GM21576 (cell line): ENCODE measurements around the gene FBLN2.

Experiments
- ATAC-seq: cut with Tn5 transposase; IDR thresholded peaks from one replicate; pipeline ENCODE4 v1.9.1; 2021; ENCODE audit warnings: mild to moderate bottlenecking, moderate library complexity; ENCODE audit not compliant: unreplicated experiment

The FBLN2 gene

DNA sequence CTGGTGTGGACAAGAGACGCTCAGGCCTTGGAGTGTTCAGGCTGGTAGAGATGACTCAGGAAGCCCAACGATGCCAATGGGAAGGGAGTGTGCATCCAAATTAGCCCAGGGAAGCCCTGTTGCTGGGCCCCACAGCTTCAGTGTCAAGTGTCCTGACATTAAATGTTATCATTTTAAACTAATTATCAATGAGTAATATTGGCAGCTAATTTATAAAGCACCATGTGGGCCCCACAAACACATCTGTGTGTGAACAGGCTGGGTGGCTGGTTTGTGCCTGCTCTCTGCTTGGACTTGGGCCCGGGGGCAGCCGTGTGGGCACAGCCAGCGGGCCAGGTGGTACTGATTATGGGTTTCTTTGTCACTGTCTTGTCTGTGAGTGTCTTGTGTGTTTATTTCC is 15.0 kb downstream of the FBLN2 start:
- no peak for ATAC-seq

DNA sequence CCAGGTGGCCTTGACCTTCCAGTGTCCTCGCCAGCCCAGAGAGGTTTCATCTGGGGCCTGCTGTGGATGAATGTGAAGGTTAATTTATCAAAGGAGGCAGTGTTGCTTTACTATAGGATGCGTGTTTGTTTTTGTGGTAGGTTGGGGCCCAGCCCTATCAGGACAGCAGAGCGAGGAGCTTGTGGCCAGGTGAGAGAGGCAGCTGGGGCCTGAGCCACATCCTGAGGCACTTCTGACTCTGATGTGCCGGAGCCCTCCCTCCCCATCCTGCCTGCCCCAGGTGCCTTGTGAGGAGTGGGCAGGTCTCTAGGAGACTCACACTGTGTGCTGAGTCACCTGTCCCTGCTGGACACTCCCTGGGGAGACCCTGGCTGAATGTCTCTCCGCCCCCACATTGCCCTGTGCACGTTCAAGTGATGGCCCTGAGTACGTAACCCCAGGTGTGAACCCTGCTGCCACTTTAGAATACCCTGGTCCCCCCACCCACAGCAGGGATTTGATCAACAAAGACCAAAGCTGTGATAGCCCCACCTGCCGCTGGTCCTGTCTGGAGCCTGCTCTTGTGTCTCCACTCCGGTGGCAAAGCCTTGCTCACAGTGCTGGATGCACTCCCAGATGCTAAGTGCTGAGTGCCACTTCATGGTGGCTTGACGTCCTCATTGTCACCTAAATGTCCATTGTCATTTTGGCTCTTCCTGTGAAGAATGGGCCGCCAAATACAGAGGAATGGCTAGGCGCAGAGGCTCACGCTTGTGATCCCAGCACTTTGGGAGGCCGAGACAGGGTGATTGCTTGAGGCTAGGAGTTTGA is 16.0 kb downstream of the FBLN2 start:
- ATAC-seq = no peak

DNA sequence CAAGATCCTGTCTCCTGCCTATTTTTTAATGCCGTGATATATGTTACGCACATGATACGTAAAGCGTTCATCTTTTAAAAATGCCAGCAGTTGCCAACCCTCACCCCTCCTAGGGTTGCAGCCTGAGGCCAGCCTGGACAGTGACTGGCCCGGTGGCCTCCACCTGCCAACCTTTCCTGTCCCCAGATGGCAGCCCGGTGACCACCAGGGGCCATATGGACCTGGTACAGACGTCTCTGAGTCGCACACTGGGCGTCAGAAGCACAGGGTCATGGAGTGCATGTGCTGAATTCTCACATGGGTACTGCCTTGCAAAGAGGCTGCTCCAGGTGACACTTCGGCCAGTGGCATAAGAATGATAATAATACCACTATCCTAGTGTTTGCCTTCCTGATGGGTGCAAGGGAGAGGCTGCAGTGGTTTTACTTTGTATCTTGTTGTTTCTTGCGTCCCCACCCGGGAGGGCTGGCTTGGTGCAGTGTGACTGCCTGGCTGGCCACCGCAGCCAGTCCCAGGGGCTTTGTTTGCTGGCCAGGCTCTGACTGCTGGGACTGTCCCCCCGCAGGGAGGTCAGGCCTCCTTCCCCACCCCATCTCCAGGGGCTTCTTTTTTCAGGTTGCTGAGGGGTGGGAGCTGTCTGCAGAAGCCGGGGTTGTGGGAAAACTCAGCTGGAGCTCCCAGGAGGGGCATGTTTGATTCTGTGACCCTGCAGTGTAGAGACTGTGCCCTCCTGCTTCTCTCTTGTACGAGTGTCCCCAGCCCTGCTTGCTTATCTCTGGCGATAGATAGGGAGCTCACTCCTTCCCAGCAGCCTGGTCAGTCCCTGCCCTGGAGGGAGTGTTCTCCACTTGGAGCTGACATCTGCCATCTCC is 16.9 kb downstream of the FBLN2 start:
- ATAC-seq = no peak

DNA sequence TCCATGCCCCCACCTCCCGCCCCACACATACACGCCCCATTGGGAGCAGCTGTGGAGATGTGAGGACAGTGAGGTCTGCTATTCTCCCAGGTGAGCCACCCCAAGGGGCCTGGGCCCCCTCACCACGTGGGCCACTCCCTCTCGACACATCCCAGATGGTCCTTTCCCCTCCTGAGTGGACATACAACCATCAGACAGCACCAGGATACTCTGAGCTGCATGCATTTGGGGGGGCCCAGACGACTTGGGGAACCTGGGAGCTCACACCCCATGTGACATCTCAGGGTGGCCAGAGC is 17.5 kb downstream of the FBLN2 start:
- ATAC-seq = no peak

DNA sequence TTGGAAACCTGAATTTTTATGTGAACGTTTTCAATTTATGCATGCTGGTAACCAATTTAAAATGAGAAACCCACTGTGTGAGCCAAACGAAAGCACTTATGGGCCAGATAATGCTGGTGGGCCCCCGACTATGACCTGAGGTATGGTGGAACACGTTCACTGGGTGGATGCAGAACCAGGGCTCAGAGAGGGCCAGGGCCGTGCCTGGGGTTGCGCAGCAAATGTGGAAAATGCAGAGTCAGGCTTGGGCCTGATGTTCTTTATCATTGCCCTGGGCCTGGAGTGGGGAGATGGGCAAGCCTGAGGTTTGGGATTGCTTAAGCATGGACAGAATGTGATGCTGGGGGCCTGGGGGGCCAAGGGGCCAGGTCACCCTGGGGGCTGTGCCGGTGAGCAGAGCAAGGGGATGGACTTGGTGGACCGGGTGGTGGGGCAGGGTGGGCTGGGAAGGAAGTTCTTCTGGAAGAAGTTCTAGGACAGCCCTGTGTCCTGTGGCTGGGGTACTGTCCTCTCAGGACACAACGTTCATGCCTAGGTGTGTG is 17.9 kb downstream of the FBLN2 start:
- ATAC-seq = no peak

DNA sequence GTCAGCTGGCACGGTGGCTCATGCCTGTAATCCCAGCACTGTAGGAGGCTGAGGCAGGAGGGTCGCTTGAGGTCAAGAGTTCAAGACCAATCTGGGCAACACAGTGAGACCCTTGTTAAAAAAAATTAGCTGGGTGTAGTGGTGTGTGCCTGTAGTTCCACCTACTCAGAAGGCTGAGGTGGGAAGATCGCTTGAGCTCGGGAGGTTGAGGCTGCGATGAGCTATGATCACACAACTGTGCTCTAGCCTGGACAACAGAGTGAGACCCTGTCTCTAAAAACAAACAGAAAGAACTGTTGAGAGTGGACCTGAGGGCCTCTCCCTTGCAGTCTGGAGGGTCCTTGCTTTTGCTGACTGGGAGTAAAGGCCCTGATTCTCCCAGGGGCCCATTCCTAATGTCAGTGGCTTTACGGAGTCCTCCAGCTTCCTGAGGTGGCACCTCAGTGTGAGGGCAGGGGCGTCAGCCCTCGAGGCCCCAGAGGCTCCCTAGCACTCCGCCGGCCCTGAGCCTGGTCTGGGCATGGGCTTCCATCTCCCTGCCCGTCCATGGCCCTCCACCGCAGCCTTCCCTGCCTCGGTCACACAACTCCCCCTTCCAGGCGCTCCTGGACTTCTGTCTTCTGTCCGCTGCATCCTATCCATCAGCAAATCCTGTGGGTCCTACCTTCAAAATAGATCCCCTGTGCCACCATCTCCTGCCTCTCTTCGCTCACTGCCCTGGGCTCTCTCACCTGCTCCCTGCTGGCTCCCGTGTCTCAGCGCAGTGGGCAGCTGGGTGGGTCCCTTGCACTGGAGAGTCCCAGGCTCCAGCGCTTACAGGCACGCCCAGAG is 19.0 kb downstream of the FBLN2 start:
- ATAC-seq = no peak

DNA sequence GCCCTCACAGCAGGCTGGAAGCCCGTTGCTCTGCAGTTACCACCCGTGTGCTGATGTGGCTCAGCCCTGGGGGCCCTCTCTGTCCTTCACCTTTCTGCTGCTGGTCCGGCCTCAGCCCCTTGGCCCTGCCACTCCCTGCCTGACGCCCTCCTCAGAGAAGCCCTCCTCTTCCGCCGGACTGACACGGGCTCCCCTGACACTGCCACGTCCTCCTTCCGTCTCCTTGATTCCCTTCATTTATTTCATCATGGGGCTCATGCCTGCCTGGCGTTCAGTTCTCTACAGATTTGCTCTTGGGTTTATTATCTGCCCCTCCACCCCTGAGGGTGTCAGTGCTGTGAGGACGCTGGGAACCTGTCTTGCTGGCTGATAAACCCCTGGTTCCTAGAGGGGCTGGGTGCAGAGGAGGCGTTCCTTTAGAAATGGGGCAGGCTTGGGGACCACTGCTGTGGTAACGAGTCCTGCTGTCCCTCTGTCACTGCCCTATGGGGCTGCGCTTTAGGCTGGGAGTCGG is 19.6 kb downstream of the FBLN2 start:
- no peak for ATAC-seq

DNA sequence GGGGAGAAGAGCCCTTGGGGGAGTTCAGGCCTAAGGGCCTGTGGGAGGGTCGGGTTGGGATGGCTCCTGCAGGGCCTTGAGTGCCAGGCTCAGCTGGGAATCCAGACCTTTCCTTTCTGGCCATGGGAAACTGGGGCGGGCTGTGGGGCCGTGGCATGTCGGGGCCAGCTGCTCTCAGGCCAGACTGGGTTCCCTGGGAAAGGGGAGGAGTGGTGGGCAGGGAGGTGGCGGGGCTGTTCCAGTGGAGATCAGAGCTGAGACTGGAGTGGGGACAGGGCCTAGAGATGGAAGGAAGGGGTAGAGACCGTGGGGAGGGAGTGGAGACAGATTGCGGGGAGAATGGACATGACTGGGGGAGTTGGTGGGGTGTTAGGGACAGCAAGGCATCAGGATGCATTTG is 20.3 kb downstream of the FBLN2 start:
- no peak for ATAC-seq

DNA sequence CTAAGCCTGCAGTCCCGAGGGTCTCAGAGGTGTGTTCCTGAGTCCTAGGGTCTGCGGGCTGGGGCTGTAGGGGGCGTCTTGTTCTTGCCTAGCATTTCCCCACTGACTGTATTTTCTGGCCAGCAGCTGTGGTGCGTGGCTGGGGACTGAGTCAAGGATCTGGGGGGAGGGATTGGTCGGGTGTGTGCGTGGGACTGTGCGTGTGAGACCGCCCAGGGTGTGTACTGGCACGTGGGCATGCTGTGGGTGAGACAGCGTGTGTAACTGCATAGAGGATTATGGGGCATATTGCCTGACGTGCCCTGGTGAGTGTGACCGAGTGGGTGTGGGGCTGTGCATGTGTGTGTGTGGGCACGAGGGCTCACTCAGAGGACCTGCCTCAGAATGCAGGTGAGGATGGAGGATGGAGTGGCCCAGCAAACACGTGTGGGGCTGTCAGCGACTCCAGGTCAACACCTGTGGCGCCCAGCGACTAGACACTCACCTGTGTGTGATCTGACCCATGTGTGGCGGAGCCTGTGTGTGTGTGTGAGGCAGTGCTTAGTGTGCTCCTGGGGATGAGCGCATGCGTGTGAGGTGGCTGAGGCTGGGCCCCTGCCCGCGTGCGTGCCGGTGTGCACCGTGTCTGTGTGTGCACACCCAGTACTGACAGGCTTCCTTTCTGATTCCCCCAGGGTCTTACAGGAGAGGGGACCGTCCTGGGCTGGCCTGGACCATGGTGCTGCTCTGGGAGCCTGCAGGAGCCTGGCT is 20.9 kb downstream of the FBLN2 start:
- no peak for ATAC-seq

DNA sequence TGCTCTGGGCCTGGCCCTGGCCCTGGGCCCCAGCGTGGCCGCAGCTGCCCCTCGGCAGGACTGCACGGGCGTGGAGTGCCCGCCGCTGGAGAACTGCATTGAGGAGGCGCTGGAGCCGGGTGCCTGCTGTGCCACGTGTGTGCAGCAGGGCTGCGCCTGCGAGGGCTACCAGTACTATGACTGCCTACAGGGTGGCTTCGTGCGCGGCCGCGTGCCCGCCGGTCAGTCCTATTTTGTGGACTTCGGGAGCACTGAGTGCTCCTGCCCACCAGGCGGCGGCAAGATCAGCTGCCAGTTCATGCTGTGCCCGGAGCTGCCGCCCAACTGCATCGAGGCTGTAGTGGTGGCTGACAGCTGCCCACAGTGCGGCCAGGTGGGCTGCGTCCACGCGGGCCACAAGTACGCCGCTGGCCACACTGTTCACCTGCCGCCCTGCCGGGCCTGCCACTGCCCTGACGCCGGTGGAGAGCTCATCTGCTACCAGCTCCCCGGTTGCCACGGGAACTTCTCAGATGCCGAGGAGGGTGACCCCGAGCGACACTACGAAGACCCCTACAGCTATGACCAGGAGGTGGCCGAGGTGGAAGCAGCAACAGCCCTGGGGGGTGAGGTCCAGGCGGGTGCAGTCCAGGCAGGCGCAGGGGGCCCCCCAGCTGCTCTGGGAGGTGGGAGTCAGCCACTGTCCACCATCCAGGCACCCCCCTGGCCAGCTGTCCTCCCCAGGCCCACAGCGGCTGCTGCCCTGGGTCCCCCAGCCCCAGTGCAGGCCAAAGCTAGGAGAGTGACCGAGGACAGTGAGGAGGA is 21.7 kb downstream of the FBLN2 start:
- no peak for ATAC-seq

DNA sequence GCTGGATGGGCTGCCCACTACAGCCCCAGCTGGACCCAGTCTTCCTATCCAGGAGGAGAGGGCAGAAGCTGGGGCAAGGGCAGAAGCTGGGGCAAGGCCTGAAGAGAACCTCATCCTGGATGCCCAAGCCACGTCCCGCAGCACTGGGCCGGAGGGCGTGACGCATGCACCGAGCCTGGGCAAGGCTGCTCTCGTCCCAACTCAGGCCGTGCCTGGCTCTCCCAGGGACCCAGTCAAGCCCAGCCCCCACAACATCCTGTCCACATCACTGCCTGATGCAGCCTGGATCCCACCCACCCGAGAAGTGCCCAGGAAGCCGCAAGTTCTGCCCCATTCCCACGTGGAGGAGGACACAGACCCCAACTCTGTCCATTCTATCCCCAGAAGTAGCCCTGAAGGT is 22.3 kb downstream of the FBLN2 start:
- no peak for ATAC-seq

DNA sequence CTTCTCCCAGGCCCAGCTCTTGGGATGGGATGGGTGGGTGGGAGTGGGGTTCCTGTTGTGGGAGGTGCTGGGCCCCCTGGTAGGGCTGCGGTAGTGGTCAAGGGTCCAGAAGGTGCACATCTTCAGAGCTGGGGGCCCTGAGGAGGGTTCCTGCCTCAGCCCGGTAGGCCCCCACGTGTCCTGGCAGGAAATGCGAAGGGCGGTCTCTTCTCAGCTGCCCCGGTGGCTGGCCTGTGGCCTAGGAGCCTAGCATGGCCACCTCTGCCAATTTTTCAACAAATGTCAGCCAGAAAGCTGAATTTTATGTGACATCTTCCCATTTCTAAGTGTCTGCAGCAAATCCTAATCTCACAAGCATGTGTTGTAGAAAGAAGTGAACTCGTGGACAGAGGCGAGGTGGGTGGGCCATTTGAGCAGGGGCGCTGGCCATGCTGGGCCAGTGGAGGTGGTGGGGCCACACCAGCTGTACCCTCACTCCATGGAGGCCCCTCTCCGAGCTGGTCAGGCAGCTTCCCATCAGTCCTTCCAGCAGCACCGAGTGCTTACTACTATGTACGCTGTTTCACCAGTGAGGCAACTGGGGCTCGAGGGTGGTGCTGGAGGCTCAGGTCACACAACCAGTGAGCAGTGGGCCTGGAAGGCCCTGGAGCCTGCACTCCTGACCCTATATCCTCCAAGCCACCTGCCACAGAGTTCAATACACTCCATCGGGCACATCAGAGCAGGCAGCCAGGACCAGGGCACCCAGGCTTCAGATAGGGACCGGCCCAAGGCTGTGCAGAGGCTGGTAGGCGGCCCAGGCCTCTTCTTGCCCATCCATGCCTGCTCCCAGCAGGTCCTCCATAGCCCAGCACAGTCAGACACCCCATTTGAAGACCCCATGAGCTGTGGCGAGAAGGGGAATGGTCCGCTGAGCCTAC is 23.2 kb downstream of the FBLN2 start:
- no peak for ATAC-seq

DNA sequence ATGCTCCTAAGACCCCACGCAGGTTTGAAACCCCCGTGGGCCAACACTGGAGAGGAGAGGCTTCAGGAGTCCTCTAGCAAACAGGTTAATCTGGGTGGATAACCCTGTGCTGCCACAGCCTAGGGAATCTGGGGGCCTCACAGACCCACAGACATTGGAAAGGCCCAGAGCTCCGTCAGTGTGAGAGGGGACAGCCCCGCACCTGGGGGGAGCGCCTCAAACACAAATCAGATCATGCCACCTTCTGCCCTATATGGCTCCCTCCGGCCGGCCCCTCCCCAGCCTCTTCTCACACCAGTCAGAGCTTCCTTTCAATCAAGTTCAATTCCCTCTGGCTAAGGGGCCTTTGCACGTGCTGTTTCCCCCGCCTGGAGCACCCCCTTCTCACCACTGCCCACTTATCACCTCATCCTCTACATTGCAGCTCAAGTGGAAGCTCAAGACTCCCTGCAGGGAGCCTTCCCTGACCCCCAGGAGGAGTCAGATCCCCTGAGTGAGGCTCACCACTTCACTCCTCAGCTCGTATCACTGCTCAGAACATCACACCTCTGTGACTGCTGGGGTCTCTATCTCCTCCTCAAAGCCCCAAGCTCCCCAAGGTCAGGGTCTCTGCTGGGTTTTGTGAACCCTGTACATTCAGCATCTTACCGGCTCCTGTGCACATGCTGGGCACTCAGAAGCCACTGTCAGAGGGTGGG is 24.1 kb downstream of the FBLN2 start:
- ATAC-seq = no peak

DNA sequence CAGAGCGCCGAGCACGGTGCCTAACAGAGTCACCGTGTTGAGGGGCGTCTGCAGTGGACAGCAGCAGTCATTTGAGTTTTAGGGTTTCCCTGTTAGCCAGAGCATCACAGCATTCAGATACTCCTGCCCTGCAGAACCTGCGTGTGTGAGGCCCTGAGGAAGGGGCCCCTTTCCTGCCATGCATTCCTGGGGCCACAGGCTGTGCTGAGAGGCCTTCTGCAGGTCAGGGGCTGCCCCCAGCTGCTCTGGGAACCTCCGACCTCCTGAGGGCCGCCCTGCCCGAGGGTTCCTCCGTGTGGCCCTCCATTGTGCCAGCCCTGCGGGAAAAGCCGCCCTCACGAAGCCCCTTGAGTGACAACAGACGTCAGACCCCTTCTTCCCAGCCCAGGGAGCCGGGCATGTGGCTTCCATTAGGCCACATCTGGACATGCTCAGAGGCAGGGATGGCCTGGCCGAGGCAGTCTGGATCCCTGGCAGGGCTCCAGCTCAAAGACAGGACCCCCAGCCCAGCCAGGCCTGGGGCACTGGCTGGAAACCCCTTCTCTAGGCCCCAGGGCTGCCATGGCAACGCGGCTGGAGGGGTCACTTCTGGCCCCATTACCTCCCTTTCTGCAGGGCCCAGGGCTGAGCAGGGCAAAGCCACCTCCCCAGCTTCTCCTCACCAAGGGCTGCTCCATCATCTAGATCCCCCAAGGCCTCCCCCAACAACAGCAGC is 25.3 kb downstream of the FBLN2 start:
- ATAC-seq = no peak

DNA sequence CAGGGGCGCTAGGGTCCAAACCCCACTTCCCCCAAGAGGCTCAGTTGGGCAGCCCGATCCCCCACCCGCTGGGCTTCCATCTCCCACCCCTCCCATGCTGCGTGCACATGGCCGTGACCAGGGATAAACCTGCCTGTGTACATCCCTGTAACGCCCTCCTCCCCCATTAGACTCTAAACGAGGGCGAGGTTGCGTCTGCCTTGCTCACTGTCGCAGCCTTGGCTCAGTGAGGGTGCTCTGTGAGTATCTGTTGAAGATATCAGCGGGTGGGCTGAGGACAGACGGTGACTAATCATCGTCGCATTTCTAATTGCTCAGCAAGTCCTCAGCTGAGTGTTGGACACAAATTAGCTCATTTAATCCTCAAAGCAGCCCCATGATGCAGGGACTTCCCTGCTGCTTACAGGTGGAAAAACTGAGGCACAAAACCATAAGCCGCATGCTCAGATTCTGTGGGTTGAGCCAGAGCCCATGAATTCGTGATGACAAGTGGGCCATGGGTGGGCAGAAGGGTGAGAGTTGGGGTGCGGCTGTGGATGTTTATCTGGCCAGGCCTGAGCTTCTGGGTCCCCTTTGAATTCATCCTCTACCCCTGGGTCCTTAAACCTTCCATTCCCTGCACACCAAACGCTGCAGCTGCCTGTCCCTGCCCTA is 26.0 kb downstream of the FBLN2 start:
- ATAC-seq = no peak

DNA sequence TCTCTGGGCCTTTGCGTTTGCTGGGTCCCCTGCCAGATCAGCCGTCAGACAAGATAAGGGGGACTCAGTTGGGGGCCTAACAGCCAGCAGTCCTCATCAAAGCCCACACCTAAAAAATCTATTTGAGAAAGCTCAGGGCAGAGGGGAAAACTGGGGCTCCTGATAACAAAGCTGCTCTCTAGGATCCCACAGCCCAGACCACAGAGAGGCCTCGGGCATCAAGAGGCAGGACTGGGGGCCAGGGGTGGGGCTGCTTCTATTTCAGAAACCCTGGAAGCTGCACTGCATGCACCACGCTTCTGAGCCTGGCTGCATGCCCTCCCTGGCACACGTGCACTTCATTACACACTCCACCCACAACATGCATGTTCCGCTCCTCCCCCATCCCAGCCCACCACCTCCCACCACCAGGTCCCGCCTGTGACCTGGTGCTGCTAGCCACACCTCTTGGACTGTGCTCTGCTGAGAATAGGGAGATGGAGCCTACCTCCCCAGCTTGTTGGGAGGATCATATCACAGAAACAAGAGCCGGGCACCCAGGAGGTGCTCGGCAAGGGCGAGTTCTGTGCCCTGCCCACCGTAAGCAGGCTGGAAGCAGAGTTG is 26.6 kb downstream of the FBLN2 start:
- no peak for ATAC-seq
